Activated T-cell treated with anti-CD3 and anti-CD28 coated beads, Interleukin-2, amount 50 U/mL, for 72 hours (primary cell): ENCODE results near the gene RPS27A. TPM values are rescaled to one million over a fixed set of nuclear protein-coding genes. Genes with fewer than 3 reads are reported as not detected.
"Not testable (repeated sequence)": the region's sequence is repeated elsewhere in the genome, so short reads cannot be mapped to it uniquely, and the experiment has no call there.

Experiments used
- ATAC-seq, 2 donors: fragments of 150-1000 bp; cut with Tn5 transposase; replicated peaks in 1 of 2; 2 replicates each; pipeline ENCODE4 v1.10.0; 2021; ENCODE audit warnings: moderate library complexity in 2 of 2, mild to moderate bottlenecking in 1 of 2
- DNase-seq, 2 donors: peaks; one replicate each; pipeline ENCODE4 v3.0.0; 2021 to 2022; ENCODE audit warnings: mixed read lengths in 1 of 2
- H3K27ac Mint-ChIP-seq: one replicate; pipeline ENCODE4 v1.8.0; 2022; ENCODE audit warnings: mild to moderate bottlenecking, moderate library complexity, mixed read lengths
- H3K27me3 Mint-ChIP-seq: one replicate; pipeline ENCODE4 v1.8.0; 2022; ENCODE audit warnings: low read depth, mixed read lengths
- H3K36me3 Mint-ChIP-seq, 2 donors: one replicate each; pipeline ENCODE4 v1.8.0; 2022; ENCODE audit warnings: mixed read lengths in 2 of 2, mild to moderate bottlenecking in 1 of 2; ENCODE audit not compliant: insufficient read depth in 2 of 2
- H3K4me1 Mint-ChIP-seq: one replicate; pipeline ENCODE4 v1.8.0; 2022; ENCODE audit warnings: low read depth, mixed read lengths
- H3K4me3 Mint-ChIP-seq, 2 donors: one replicate each; pipeline ENCODE4 v1.8.0; 2022; ENCODE audit warnings: mild to moderate bottlenecking in 2 of 2, mixed read lengths in 2 of 2, moderate library complexity in 2 of 2
- H3K9me3 Mint-ChIP-seq, 2 donors: one replicate each; pipeline ENCODE4 v1.8.0; 2022; ENCODE audit warnings: mixed read lengths in 2 of 2
- total RNA-seq, 2 donors: library from RNA; stranded (reverse); gene quantifications; one replicate each; pipeline ENCODE4 v1.2.3, GENCODE V29; 2022

RPS27A gene
- total RNA-seq = 1,000 to 10,000 TPM; 1,242 to 1,391 TPM

DNA sequence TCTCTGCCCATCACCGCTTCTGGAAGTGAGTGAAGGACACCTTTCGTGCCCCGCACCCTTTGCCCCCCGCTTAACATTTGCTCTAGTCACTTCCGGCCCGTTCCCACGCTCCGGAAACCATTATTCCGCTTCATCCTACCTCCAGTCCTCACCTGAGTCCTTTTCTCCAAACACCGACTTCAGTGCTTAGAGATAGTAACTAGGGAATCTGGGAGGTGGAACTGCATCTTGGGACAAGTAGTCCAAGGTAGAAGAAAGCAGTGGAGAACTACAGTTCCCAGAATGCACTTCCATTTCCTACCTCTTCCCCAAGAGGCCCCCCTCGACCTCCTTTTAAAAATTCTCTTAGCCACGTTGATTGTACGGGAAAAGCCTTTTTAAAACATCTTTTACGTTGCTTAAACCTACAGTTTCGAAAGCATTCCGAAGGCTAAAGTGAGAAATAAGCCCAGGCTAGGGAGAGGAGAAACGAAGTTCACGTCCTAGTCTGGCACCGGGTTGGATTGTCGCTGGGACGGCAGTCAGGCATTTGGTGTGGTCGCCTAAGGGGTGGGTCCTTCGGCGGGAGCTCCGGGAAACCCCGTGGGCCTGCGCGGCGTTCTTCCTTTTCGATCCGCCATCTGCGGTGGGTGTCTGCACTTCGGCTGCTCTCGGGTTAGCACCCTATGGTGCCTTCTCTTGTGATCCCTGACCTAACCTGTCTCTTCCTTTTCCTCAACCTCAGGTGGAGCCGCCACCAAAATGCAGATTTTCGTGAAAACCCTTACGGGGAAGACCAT is at the start of gene RPS27A, which contains the start of gene CLHC1:
RPS27A (plus strand) TSS at position 605 of the 779 bp plus-strand sequence; CDS start at position 742, 137 bp downstream.
CLHC1 (minus strand) TSS at position 210 of the 779 bp plus-strand sequence. CDS start 9,882 bp downstream, outside the sequence.
- ATAC-seq = peak; percentile 86 to 87
- peak; percentile 94 for DNase-seq
- peak within 1 kb of the TSS; percentile 95 to 99 for H3K4me3 Mint-ChIP-seq
- peaks cover 16 to 36% of the 10 kb centered on the region in 2 donors for H3K36me3 Mint-ChIP-seq
- peak within 1 kb of the TSS; percentile 99 for H3K27ac Mint-ChIP-seq
- no peaks in the 10 kb centered on the region for H3K9me3 Mint-ChIP-seq
- H3K4me1 Mint-ChIP-seq = peaks cover 70% of the 10 kb centered on the region
- no peaks in the 10 kb centered on the region for H3K27me3 Mint-ChIP-seq

DNA sequence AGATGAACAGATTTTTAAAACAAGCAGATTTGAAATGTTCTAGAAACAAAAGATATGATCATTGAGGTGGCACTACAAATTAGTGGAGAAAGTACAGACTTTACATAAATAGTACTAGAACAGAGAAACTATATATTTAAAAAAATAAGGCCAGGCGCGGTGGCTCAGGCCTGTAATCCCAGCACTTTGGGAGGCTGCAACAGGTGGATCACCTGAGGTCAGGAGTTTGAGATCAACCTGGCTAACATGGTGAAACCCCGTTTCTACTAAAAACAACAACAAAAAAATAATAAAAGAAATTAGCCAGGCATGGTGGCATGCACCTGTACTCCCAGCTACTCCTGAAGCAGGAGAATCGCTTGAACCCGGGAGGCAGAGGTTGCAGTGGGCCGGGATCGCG is 45.7 kb upstream of the RPS27A start:
- not testable (repeated sequence) for H3K4me1 Mint-ChIP-seq, H3K36me3 Mint-ChIP-seq, DNase-seq, H3K27me3 Mint-ChIP-seq, H3K9me3 Mint-ChIP-seq, H3K27ac Mint-ChIP-seq, ATAC-seq, H3K4me3 Mint-ChIP-seq

DNA sequence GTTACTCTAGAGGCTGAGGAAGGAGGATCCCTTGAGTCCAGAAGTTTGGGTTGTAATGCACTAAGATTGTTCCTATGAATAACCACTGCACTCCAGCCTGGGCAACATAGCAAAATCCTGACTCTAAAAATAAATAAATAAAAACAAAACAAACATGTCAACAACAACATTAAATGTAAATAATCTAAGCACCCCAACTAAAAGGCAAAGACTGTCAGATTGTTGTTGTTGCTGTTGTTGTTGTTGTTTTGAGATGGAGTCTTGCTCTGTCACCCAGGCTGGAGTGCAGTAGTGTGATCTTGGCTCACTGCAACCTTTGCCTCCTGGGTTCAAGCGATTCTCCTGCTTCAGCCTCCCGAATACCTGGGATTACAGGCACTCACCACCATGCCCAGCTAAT is 40.6 kb upstream of the RPS27A start:
- not testable (repeated sequence) for H3K4me3 Mint-ChIP-seq, DNase-seq, H3K27me3 Mint-ChIP-seq, H3K36me3 Mint-ChIP-seq, H3K4me1 Mint-ChIP-seq, H3K27ac Mint-ChIP-seq, ATAC-seq, H3K9me3 Mint-ChIP-seq

DNA sequence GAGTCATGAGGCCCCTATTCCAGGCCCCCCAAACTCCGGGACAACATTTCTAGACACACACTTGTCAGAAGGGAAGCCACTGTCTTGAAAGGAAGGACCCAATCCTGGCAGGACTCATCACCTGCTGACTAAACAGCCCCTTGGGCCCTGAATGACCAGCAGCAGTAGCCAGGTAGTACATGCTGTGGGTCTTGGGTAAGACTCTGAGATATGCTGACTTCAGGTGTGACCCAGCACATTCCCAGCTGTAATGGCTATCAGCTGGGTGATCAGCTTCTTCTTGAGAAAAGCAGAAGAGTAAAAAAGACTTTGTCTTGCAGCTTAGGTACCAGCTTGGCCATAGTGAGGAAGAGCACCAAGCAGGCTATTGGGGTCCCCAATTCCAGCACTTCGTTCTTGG is 36.0 kb upstream of the RPS27A start:
- no peaks in the 10 kb centered on the region for H3K4me1 Mint-ChIP-seq
- DNase-seq = no peak
- no peaks in the 10 kb centered on the region for H3K27me3 Mint-ChIP-seq
- H3K27ac Mint-ChIP-seq = no peak overlapping the region
- no peak for ATAC-seq
- peaks cover 13 to 22% of the 10 kb centered on the region in 2 donors for H3K36me3 Mint-ChIP-seq
- H3K4me3 Mint-ChIP-seq = no peak overlapping the region
- H3K9me3 Mint-ChIP-seq = peaks cover under 1 to 3% of the 10 kb centered on the region in 2 donors

DNA sequence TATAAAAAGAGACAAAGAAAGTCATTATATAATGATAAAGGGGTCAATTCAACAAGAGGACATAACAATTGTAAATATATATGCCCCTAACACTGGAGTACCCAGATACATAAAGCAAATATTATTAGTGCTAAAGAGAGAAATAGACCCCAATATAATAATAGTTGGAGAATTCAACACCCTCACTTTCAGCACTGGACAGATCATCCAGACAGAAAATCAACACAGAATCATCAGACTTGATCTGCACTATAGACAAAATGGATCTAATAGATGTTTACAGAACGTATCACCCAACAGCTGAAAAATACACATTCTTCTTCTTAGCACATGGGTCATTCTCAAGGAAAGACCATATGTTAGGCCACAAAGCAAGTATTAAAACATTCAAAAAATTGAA is 32.1 kb upstream of the RPS27A start:
- Mint-ChIP-seq H3K4me3 (no peak overlapping the region), H3K4me1 (no peaks in the 10 kb centered on the region), H3K27ac (no peak overlapping the region), H3K36me3 (peaks cover 20 to 29% of the 10 kb centered on the region in 2 donors), H3K9me3 (peaks cover 2 to 10% of the 10 kb centered on the region in 2 donors), H3K27me3 (no peaks in the 10 kb centered on the region)
- DNase-seq = no peak
- no peak for ATAC-seq

DNA sequence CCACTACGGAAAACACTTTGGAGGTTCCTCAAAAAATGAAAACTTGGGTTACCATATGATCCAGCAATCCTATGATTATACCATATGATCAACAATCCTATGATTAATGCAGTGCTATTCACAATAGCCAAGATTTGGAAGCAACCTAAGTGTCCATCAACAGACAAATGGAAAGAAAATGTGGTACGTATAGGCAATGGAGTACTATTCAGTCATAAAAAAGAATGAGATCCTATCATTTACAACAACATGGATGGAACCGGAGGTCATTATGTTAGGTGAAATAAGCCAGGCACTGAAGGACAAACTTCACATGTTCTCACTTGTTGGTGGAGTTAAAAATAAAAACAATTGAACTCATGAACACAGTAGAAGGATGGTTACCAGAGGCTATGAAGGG is 28.0 kb upstream of the RPS27A start:
- H3K9me3 Mint-ChIP-seq = peaks cover 2 to 10% of the 10 kb centered on the region in 2 donors
- H3K4me1 Mint-ChIP-seq = no peaks in the 10 kb centered on the region
- no peak for DNase-seq
- H3K4me3 Mint-ChIP-seq = no peak overlapping the region
- no peak for ATAC-seq
- H3K27me3 Mint-ChIP-seq = no peaks in the 10 kb centered on the region
- no peak overlapping the region for H3K27ac Mint-ChIP-seq
- peaks cover 17 to 21% of the 10 kb centered on the region in 2 donors for H3K36me3 Mint-ChIP-seq

DNA sequence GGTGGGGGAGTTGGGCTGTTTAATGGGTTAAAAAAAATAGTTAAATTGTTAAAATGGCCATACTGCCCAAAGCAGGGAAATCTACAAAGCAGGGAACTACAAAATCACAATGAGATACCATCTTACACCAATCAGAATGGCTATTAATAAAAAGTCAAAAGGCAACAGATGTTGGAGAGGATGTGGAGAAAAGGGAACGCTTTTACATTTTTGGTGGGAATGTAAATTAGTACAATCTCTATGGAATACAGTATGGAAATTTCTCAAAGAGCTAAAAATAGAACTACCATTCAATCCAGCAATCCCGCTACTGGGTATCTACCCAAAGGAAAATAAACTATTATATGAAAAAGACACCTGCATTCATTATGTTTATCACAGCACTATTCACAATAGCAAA is 27.5 kb upstream of the RPS27A start:
- H3K36me3 Mint-ChIP-seq = peaks cover 14 to 20% of the 10 kb centered on the region in 2 donors
- no peak for DNase-seq
- H3K27ac Mint-ChIP-seq = no peak overlapping the region
- peaks cover 2 to 7% of the 10 kb centered on the region in 2 donors for H3K9me3 Mint-ChIP-seq
- no peak overlapping the region for H3K4me3 Mint-ChIP-seq
- H3K4me1 Mint-ChIP-seq = no peaks in the 10 kb centered on the region
- no peak for ATAC-seq
- H3K27me3 Mint-ChIP-seq = no peaks in the 10 kb centered on the region

DNA sequence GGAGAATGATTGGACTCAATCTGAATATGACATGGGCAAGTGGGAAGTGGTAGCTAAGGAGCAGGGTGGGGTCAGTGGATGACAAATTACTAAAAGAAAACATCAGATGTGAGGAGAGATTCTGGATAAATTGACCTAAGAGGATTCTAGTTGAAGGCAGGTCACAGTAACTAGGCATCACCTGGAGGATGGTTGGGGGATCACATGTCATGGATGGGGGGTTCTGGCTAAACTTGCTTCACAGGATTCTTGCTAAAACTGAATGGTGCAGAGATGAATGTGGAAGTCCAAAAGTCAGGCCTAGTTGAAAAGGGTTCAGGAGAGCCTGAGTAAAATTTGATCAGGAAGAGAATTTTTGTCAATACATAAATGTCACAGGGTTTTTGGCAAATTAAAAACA is 18.7 kb upstream of the RPS27A start:
- no peaks in the 10 kb centered on the region for H3K27me3 Mint-ChIP-seq
- DNase-seq = no peak

DNA sequence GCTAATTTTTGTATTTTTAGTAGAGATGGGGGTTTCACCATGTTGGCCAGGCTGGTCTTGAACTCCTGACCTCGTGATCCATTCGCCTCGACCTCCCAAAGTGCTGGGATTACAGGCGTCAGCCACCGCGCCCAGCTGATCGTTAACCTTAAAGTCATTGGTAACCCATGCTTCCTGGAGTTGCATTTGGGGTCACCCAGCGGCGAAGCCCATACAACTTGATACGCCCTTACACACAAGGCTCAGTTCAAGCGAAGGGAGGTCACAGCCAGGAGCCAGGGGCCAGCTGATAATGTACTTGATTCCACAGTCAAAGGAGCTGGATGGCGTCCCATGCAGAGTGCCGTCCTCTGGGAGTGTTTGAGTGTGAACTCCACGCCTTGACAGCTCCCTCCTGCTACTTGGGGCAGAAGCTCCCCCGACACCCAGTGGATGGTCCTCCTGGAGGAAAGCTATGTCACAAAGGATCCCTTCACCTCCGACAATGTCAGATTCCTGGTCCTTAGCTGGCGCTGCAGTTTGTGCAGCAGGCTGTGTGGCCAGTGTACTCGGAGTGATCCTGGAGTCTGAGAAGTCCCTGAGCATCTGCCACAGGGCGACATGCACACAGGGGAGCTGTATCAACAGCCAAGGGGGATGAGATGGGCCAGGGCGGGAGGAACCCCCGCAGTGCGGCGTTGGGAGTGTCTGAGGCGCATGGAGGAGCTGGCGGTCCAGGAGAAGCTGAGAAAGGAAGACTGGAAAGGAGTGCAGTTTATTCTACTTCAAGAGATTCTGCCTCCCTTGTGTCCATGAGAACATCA is 8.3 kb upstream of the RPS27A start:
- H3K27ac Mint-ChIP-seq = peak overlapping the region; percentile 85
- H3K27me3 Mint-ChIP-seq = no peaks in the 10 kb centered on the region
- no peak for ATAC-seq
- no peak for DNase-seq
- no peaks in the 10 kb centered on the region for H3K9me3 Mint-ChIP-seq
- H3K36me3 Mint-ChIP-seq = peaks cover 1 to 4% of the 10 kb centered on the region in 2 donors
- peak overlapping the region; percentile 79 to 85 for H3K4me3 Mint-ChIP-seq
- peaks cover 52% of the 10 kb centered on the region for H3K4me1 Mint-ChIP-seq

More for the DNA sequence above, 18.7 kb upstream of the RPS27A start:
- Mint-ChIP-seq H3K27ac (no peak overlapping the region), H3K4me3 (no peak overlapping the region), H3K4me1 (no peaks in the 10 kb centered on the region), H3K36me3 (peaks cover 0 to 2% of the 10 kb centered on the region in 2 donors), H3K9me3 (no peaks in the 10 kb centered on the region)
- no peak for ATAC-seq

DNA sequence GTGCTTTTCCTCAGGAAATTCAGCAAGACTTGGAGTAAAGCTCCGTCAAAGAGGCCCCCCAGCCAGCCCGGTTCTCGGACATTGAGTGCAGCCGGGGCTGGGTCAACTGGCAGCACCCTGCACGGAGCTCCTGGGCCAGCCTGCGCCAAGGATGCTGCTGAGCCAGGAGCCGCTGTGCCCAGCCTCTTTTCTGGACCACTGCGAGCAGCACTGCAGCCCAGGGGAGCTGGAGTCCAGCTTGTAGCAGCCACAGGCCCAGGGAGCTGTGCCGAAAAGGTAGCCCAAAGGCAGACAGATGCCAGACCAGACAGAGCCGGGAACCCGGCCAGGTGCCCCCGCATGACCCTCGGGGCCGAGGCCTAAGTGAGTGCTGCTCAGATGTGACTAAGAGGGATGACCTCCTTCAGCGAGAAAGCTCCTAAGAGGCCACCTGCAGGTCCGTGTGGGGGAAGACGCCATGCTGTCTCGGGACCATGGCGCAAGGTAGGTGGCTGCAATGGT is 7.7 kb upstream of the RPS27A start:
- ATAC-seq (no peak), DNase-seq (no peak)
- no peak overlapping the region for H3K4me3 Mint-ChIP-seq
- peaks cover 2 to 4% of the 10 kb centered on the region in 2 donors for H3K36me3 Mint-ChIP-seq
- H3K27me3 Mint-ChIP-seq = no peaks in the 10 kb centered on the region
- H3K27ac Mint-ChIP-seq = no peak overlapping the region
- peaks cover 57% of the 10 kb centered on the region for H3K4me1 Mint-ChIP-seq
- no peaks in the 10 kb centered on the region for H3K9me3 Mint-ChIP-seq

DNA sequence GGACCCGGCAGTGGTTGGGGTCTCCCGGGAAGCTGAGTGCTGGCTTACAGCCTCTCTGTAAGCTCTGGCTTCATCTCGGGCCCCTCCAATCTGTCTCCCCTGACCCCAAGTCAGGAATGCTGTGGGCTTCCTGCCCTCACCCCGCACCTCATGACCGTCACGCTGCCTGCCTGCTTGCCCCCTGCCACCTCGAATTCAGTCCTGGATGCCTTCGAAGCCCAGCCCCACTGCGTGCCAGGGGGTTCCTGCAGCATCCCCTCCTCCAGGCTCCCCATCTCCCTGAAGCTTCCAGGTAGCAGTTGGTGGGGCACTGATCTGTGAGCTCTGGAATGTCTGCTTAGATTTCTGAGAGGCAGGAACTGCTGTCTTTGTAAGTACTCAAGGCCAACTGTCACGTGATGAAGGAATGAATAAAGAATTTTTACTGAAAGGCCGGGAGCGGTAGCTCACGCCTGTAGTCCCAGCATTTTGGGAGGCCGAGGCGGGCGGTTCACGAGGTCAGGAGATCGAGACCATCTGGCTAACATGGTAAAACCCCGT is 6.9 kb upstream of the RPS27A start:
- no peak for DNase-seq
- H3K4me3 Mint-ChIP-seq = no peak overlapping the region
- peaks cover 57% of the 10 kb centered on the region for H3K4me1 Mint-ChIP-seq

DNA sequence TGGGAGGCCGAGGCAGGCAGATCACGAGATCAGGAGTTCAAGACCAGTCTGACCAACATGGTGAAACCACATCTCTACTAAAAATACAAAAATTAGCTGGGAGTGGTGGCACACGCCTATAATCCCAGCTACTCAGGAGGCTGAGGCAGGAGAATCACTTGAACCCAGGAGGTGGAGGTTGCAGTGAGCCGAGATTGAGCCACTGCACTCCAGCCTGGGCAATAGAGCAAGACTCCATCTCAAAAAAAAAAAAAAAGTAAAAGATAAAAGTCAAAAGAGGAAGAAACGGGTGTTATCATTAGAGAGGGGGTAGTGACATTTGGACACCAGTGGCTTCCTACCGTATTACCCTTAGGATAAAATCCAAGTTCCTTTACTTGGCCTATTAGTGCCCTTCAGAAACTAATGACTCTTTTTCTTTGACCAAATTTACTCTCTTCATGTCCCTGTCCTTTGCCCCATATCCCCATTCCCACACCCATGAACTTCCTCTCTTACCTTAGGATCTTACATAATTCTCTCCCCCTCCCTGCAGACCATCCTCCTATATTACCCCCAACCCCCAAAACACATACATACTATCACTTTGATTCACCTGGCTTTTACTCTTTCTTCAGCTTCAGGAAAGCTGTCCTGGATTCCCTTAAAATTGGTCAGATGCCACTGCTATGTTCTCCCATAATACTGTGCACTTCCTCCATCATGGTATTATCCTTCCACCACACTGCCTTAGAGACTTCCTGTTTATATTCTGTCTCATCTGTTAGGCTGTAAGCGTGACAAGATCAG is 4.9 kb upstream of the RPS27A start:
- H3K4me3 Mint-ChIP-seq = peak overlapping the region; percentile 13 to 50
- peaks cover 47% of the 10 kb centered on the region for H3K4me1 Mint-ChIP-seq
- not testable (repeated sequence) for H3K9me3 Mint-ChIP-seq, H3K36me3 Mint-ChIP-seq, DNase-seq, ATAC-seq, H3K27me3 Mint-ChIP-seq
- H3K27ac Mint-ChIP-seq = peak overlapping the region; percentile 33

More for the DNA sequence above, 6.9 kb upstream of the RPS27A start:
- no peak for ATAC-seq
- Mint-ChIP-seq H3K27me3 (no peaks in the 10 kb centered on the region), H3K36me3 (peaks cover 2 to 4% of the 10 kb centered on the region in 2 donors), H3K27ac (no peak overlapping the region), H3K9me3 (no peaks in the 10 kb centered on the region)
